ENCODE measurements around the gene TMPRSS6.
A peak's percentile ranks its signal among the peaks of the same experiment; 100 is the strongest.

The TMPRSS6 gene

GRCh38 chr22:37051391-37052385 lies 57.8 kb downstream of the TMPRSS6 start, which contains the start of gene KCTD17:
TSS of gene KCTD17 (plus strand) at chr22:37051742. CDS start at chr22:37051761, 19 bp downstream.
- peak; percentile 14 for DNase-seq (ENCODE audit: low read depth)

- DNase-seq (ENCODE audit: low read depth): no peak
Measured at GRCh38 chr22:37050913-37051312, 58.6 kb downstream of the TMPRSS6 start.

GRCh38 chr22:37049224-37049623 lies 60.3 kb downstream of the TMPRSS6 start:
- DNase-seq (ENCODE audit: low read depth): no peak

DNA sequence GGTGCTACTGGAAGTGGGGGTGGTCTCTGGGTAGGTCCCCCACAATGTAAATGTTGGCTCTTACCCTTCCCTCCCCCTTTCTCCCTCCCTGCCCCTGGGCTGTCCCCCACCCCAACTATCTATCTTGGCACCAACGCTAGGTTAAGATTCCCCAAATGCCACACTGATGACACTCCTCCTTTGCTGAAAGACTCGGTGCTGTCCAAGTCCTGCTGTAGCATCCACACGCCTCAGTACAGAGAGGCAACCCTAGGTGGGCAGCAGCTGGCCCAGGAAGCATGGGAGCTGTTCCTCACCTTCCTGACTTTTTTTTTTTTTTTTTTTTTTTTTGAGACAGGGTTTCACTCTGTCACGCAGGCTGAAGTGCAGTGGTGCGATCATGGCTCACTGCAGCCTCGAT lies 61.4 kb downstream of the TMPRSS6 start:
- DNase-seq (ENCODE audit: low read depth): no peak

- DNase-seq (ENCODE audit: low read depth): no peak
Measured at GRCh38 chr22:37047006-37047405, 62.5 kb downstream of the TMPRSS6 start.

DNA sequence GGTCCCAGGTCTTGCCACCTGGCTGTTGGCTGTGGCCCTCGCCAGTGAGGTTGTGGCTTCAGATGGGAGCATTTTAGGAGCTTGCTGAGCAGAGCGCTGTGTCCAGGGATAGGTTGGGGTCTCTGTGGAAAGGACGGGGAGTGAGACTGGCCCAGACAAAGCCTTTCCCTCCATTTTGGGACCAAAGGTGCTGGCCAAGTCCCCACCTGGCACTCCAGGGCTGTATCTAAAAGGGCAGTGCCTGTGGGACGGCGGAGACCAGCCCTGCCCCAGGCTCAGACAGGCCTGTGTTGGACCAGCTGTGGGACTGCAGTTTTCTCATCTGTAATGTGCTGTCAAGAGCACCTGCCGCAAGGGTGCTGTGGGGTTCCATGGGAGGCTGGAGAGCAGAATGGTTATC lies 62.9 kb downstream of the TMPRSS6 start:
- DNase-seq (ENCODE audit: low read depth): no peak

- no peak for DNase-seq (ENCODE audit: low read depth)
Measured at GRCh38 chr22:37045958-37046357, 63.6 kb downstream of the TMPRSS6 start.

DNA sequence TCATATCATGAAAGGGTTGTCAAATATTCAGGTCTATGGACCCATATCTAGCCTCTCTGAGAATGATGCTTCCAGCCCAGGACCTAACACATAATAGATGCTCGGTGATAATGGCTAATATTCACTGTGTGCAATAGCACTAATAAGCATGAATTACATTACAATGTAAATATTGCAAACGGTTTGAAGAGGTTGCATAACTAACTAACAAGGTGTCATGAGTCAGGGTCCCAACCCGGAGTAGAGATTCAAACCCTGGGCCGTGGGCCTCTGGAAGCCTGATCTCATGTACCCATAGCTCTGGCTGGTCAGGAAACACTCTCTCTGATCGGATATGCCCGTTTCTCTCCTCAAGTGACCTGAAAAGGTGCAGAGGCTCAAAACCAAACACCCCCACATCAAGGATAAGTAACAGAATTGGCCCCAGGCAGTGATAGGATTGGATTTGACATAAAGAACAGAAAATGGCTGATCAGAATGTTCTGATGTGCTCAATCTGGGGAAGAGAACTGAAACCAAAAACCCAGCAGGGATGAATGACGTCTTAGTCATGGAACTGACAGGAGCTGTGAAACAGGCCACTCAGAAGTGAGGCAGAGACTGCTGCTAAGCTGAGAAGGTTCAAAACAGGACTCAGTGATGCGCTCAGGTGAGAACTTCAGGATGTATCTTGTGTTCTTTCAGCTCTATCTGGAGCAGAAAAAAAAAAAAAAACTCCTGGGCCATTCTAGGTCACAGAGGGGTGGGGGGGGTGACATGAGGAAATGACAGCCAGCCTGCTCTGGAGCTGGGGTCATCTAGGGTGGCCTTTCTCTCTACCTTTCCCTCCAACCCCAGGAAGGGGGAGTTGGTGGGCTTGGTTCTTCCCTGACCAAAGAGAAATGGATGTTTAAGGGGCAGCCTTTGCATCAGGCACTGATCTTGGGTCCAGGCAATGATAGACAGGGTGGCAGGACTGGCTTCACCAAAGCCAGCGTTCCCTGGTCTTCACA lies 64.6 kb downstream of the TMPRSS6 start:
- DNase-seq (ENCODE audit: low read depth): no peak

DNA sequence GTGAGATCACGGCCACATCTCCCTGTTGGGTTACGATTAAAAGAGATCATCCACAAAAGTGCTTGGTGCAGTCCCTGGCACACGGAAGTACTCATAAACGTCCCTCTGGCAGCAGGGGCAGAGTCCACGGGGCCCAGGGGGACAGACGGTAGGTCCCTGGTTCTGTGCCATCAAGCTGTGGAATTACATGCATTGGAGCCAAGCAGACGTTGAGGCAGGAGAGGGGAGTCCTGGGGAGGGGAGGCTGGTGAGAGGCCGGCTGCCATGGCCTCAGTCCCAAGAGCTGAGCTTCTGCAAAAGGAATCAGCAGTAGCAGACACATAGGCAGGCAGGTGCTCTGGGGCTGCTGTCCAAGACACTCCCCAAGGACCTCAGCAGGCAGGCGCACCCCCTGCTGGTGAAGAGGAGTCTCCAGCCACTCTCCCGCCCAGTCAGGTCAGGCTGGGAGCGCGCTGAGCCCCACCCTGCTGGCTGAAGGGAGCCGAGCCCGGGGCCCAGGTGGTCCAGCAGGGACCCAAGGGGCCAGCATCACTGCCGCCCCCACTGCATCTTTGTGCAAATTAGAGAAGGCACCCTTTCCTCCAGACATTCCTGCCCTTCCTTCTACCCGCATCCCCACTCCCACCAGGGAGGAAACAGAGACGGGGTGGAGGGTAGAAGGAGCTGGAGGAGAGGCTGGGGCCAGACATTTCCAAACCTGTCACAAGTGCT lies 65.5 kb downstream of the TMPRSS6 start:
- DNase-seq (ENCODE audit: low read depth): no peak

- no peak for DNase-seq (ENCODE audit: low read depth)
Measured at GRCh38 chr22:37043209-37043827, 66.2 kb downstream of the TMPRSS6 start.

DNA sequence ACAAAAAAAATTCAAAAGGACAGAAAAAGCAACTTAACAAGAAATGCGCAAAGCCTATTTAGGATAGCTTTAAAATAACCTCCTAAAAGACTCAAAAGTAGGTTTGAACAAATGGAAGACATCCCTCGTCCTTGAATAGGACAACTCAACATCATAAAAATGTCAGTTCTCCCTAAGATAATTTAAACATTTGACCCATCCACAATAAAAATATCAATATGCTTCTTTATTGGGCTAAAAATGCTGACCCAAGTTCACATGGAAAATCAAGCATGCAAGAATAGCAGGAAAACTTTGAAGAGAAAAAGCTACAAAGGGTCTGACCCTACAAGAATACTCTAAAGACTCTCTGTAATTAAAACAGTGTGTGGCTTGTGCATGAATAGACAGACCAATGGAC lies 70.0 kb downstream of the TMPRSS6 start:
- DNase-seq (ENCODE audit: low read depth): no peak

DNA sequence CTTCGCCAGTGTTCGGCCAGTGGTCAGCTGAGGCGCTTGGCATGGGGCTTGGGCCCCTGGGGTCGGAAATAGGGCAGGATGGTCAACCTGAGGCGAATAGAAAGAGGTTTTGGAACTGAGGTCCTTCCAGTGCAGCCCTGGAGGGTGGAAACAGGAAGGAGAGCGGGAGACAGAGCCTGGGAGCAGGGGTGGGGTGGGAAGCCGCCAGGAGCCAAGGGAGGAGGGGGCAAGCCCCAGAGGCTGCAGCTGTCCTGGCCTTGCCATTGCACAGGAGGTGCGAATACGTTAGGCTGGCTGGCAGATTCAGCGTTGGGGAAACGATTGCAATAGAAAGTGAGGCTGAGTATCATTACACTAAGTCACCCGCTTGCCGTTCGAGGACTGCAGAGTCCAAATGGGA lies 71.8 kb downstream of the TMPRSS6 start:
- DNase-seq (ENCODE audit: low read depth): no peak

- DNase-seq (ENCODE audit: low read depth): no peak
Measured at GRCh38 chr22:37036655-37037377, 72.7 kb downstream of the TMPRSS6 start.

- no peak for DNase-seq (ENCODE audit: low read depth)
Measured at GRCh38 chr22:37033605-37034430, 75.7 kb downstream of the TMPRSS6 start.

DNA sequence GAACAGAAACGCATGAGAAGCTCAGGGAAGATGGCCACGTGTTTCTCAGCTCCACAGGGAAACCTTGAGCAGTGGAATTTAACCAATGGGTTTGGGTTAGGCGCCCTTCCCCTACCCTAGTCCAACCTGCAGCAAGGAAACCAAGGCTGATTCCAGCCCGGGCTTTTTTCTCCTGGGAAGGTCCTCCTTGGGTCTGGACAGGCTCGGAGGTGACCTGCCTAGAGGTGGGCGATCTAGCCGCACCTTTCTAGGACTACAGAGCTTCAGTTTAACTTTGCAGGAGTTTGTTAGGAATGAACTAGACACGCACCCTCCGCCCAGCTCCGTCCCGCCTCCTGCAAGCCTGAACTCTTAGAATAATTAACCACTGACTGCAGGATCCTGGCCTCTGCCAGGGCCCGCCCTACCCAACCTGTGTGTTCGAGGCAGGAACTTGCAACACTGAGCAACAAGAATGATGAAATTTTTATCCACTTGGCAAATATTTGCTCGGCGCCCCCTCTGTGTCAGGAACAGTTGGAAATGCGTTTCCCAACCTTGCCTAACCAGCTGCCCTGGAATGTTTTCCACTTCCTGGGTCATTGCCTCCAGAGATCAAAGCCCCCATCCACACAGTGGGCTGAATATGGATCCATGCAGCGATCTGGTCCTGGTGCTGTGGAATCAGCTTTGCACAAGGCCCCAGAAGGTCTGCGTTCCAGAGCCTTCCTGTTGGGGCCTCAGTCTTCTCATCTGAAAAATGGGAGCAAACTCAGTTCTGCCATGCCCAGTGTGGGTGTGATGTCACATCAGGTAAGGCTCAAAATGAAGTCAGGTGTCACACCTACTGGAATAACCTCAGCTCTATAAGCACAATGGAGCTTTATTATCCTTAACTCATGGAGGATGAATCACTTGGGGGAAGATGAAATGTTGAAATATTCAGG lies 76.7 kb downstream of the TMPRSS6 start:
- no peak for DNase-seq (ENCODE audit: low read depth)

GRCh38 chr22:37032134-37032534 lies 77.4 kb downstream of the TMPRSS6 start:
- no peak for DNase-seq (ENCODE audit: low read depth)

DNA sequence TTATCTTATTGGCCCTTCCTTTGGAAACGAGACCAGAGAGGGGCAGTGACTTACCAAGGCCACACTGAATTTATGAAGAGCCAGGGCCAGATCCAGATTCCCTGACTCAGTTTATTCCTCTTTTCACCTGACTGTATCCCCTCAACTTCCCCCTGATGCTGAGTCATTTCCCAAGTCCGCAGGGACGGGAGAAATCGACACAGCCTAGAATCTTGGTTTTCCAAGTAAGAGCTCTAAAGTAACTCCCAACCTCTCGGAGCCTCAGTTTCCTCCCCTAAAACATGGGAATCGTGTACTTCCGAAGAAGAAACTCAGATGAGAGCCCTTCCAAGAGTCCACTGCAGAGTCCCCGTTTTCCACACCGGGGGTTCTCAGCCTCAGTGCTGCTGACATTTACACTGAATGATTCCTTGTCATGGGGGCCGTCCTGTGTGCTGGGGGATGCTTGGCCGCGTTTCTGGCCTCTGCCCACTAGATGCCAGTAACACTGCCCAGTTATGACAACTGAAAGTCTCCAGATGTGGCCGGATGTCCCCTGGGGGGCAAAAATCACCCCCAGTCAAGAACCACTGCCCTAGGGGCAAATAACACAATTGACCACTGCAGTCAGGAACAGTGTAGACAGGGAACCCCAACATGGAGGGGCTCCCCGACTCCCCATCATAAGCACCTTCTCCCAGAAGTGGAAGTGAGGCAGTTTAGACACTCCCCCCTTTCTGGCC lies 78.8 kb downstream of the TMPRSS6 start:
- DNase-seq (ENCODE audit: low read depth): no peak
